Measurements from ENCODE around the gene NUP210.
"Not testable (repeated sequence)": the region's sequence is repeated elsewhere in the genome, so short reads cannot be mapped to it uniquely, and the experiment has no call there.

Gene NUP210

GRCh38 chr3:13405614-13406013 is 14.5 kb downstream of the NUP210 start:
- DNase-seq = no peak

GRCh38 chr3:13404626-13405452 is 15.3 kb downstream of the NUP210 start:
- DNase-seq = no peak

GRCh38 chr3:13403847-13404246 is 16.3 kb downstream of the NUP210 start:
- no peak for DNase-seq

GRCh38 chr3:13403213-13403819 is 16.8 kb downstream of the NUP210 start:
- no peak for DNase-seq

GRCh38 chr3:13401149-13401548 is 19.0 kb downstream of the NUP210 start:
- DNase-seq = no peak

GRCh38 chr3:13400114-13400673 is 19.9 kb downstream of the NUP210 start:
- DNase-seq = no peak

- DNase-seq = no peak
Measured at GRCh38 chr3:13399603-13400002, 20.5 kb downstream of the NUP210 start.

- DNase-seq = no peak
Measured at GRCh38 chr3:13397316-13397715, 22.8 kb downstream of the NUP210 start.

GRCh38 chr3:13394363-13394762 is 25.8 kb downstream of the NUP210 start:
- DNase-seq = no peak

- no peak for DNase-seq
Measured at GRCh38 chr3:13393427-13394360, 26.4 kb downstream of the NUP210 start.

GRCh38 chr3:13391308-13391707 is 28.8 kb downstream of the NUP210 start:
- DNase-seq = peak; percentile 70

- DNase-seq = no peak
Measured at GRCh38 chr3:13389378-13389777, 30.7 kb downstream of the NUP210 start.

- DNase-seq = no peak
Measured at GRCh38 chr3:13388816-13389215, 31.3 kb downstream of the NUP210 start.

- no peak for DNase-seq
Measured at GRCh38 chr3:13385373-13385965, 34.7 kb downstream of the NUP210 start.

GRCh38 chr3:13380971-13381370 is 39.2 kb downstream of the NUP210 start:
- no peak for DNase-seq

- DNase-seq = no peak
Measured at GRCh38 chr3:13379201-13379830, 40.8 kb downstream of the NUP210 start.

GRCh38 chr3:13378155-13378554 is 42.0 kb downstream of the NUP210 start:
- DNase-seq = no peak

GRCh38 chr3:13377741-13378140 is 42.4 kb downstream of the NUP210 start:
- not testable (repeated sequence) for DNase-seq

- no peak for DNase-seq
Measured at GRCh38 chr3:13377021-13377420, 43.1 kb downstream of the NUP210 start.

- DNase-seq = no peak
Measured at GRCh38 chr3:13376091-13376490, 44.0 kb downstream of the NUP210 start.

- no peak for DNase-seq
Measured at GRCh38 chr3:13375464-13375863, 44.7 kb downstream of the NUP210 start.

- DNase-seq = no peak
Measured at GRCh38 chr3:13373975-13374586, 46.0 kb downstream of the NUP210 start.

Measured in CD4-positive, alpha-beta T cell treated with Interleukin-17A for 4 hours (primary cell).